Stimulated activated CD4-positive, alpha-beta T cell treated with anti-CD3 and anti-CD28 coated beads, Interleukin-15, amount 100 ng/mL, for 1 hour (primary cell): ENCODE data around the gene TMEM18.

Experiments used
- DNase-seq, 2 donors: peaks; one replicate each; pipeline ENCODE4 v3.0.0-alpha.2; 2020; ENCODE audit warnings: low read depth in 1 of 2, low spot score in 1 of 2

TMEM18 gene

DNA sequence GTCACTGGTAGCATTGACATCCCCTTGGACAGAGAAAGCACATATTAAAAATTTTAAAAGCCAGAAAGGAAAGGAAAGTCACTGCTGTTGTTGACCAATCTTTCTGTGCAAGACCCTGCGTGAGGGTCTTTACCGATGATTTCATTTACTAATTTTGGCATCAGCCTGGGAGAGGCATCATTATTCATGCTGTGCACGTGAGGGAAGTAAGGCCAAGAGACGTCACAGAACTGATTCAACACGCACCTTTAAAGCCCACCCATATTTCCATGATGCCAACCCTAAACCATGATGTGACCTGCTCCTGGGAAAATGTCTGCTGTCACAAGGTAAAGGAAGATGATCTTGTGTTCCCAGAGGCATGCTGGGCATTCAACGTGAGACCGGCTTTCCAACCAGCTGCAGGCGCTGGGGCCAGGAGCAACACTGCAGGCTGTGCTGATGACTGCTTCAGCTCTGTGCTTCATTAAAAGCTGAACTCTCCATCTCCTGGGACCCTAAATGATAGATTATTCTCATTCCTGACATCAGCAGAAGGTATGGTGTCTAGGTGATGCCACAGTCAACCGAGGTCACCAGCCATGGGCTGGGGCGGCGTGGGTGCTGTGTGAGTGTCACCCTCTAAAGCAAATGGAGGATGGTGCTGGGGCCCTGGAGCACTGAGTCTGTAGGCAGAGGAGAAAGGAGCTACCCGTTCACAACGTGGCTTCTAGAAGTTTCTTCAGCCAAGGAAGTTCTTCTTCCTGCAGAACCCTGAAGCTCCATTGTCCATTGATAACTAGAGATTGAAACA is 53.9 kb downstream of the TMEM18 start:
- DNase-seq, result no peak

DNA sequence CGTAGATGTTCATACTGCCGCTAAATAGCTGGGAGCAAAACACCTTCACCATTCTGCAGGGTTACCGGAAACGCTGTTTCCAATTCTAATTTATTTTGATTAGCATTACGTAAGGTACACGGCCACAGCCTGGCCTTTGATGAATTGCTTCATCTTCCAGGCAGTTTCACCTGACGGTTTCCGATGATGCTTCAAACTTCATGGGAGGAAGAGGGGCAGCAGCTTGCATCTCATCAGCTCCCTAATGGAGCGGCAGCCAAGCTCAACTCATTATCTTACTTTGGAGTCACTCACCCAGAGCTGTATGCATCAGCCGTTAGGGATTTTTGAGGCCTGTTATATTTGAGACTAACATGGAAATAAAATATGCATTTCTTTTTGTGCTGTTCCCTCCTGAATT is 54.8 kb downstream of the TMEM18 start:
- no peak for DNase-seq

- DNase-seq, result no peak
These were observed 55.7 kb downstream of the TMEM18 start for GRCh38 chr2:621303-622099.

DNA sequence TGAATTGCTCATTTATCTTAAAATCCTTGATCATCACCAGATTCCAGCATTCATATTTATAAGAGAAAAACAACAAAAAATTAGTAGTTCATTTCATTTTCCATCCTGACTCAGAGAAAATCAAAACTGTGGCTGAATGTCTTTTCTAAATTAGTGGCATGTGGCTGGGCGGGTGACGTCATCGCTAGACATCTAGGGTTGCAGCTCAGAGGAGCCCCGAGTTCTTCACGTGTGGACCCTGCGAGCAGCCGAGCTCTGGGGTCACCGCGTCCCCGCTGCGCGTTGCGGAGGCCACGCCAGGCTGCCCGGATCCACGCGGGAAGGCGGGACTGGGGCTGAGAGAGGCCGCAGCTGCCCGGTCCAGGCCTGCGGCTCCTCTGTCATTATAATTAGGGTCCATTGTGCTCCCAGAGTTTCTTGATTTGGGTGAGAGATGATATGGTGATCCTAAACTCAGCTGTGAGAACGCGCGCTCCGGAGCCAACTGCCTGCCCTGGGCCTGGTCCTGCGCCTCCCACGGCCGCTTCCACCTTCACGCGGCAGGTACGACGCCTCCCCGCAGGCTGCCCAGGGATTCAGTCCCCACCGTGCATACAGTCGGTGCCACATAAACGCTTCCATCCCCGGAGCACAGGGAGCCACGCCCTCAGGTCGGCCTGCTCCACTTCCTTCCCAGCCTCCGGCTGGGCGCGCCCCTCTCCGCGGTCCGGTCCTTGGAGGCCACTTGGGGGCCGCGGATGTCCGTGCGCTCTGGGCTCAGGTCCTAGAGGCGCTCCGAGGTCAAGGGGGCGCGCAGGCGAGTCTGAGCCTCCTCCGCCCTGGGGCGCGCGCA is 56.5 kb downstream of the TMEM18 start:
- DNase-seq, result no peak

DNA sequence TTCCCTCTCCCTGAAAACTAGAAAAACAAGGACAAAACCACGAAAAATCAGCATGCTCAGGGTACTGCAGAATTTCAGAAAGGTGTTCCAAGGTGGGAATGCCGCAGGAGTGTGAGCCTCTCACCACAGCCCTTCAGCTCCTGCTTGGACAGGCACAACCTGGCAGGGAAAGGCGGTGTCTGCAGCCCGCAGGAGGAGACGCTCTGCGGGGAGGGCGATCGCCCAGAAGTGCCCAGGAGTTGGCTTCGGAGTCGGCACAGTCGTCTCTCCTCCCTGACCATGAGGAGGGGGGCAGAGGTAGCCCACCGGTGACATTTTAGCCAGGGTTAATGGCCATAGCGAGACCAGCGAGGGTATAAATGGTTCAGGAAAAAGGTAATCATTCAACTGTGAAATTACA is 57.2 kb downstream of the TMEM18 start:
- no peak for DNase-seq

DNA sequence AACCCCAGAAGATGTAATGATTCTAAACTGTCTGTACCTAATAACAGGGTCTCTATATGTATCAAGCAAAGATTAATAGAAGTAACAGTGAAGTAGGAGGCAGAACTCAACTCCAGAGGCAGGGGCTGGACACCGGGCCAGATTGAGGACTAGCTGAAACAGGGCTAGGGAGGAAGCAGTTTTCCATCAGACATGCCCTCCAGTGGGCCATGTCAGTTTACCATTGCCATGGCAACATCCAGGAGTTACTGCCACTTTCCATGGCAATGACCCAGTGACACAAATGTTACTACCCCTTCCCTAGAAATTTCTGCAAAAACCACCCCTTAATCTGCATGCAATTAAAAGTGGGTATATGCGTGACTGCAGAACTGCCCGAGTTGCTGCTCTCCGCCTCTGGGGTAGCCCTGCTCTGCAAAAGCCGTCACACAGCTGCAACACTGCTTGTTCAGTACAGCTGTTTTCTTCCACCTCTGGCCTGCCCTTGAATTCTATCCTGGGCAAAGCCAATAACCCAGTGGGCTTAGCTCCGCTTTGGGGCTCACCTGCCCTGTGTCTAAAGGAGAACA is 58.7 kb downstream of the TMEM18 start:
- no peak for DNase-seq

DNA sequence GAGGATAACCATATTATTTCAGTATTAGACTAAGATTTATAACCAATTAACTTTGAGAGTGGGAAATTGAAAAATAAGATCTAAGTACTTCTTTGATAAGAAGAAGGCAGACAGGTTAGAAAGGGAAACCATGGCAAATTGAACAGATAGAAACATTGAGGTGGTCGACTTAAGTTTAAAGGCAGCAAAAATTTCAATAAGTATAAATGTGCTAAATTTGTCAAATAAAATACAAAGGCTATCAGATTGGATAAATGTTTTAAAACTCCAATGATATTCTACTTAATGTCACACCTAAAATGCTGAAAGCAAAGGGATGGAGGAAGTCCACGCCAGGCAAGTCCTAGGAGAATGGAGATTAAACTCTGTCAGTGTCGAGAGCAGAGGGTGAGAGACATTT is 59.2 kb downstream of the TMEM18 start:
- DNase-seq, result no peak
